NCI-H1105 (cell line): ENCODE data around the gene CADM4.
A peak's percentile ranks its signal among the peaks of the same experiment; 100 is the strongest.
"Not testable (repeated sequence)": the region's sequence is repeated elsewhere in the genome, so short reads cannot be mapped to it uniquely, and the experiment has no call there.

Experiments used
- DNase-seq: peaks from one replicate; lab custom pipeline; 2025; lab: John Stamatoyannopoulos, UW

CADM4 gene

GRCh38 chr19:43606569-43607229 lies 33.0 kb downstream of the CADM4 start:
- DNase-seq = peak; percentile 33

- DNase-seq = peak; percentile 67
These were observed 33.6 kb downstream of the CADM4 start for GRCh38 chr19:43605875-43606568.

GRCh38 chr19:43600326-43600725 lies 39.3 kb downstream of the CADM4 start:
- not testable (repeated sequence) for DNase-seq

GRCh38 chr19:43599635-43600295 lies 39.9 kb downstream of the CADM4 start:
- DNase-seq = no peak

GRCh38 chr19:43598445-43599240 lies 41.0 kb downstream of the CADM4 start:
- no peak for DNase-seq

- no peak for DNase-seq
These were observed 41.8 kb downstream of the CADM4 start for GRCh38 chr19:43597876-43598275.

GRCh38 chr19:43596842-43597461 lies 42.7 kb downstream of the CADM4 start:
- DNase-seq = no peak

GRCh38 chr19:43595999-43596841 lies 43.4 kb downstream of the CADM4 start, which contains the start of the genes IRGQ and ZNF576:
Gene IRGQ, minus strand, starts transcription at chr19:43596134. Its CDS starts 796 bp downstream, at chr19:43595338.
Gene ZNF576, plus strand, starts transcription at chr19:43596595. Its CDS starts 514 bp downstream, at chr19:43597109.
- peak; percentile 99 for DNase-seq

GRCh38 chr19:43595605-43595998 lies 44.0 kb downstream of the CADM4 start:
- no peak for DNase-seq

GRCh38 chr19:43594710-43595604 lies 44.7 kb downstream of the CADM4 start:
- peak; percentile 37 for DNase-seq

- DNase-seq = no peak
These were observed 45.5 kb downstream of the CADM4 start for GRCh38 chr19:43594081-43594697.

GRCh38 chr19:43592800-43593350 lies 46.8 kb downstream of the CADM4 start:
- DNase-seq = no peak

- no peak for DNase-seq
These were observed 47.5 kb downstream of the CADM4 start for GRCh38 chr19:43591904-43592772.

- DNase-seq = no peak
These were observed 50.0 kb downstream of the CADM4 start for GRCh38 chr19:43589678-43590077.

GRCh38 chr19:43589277-43589676 lies 50.4 kb downstream of the CADM4 start:
- no peak for DNase-seq

GRCh38 chr19:43587029-43587428 lies 52.6 kb downstream of the CADM4 start:
- not testable (repeated sequence) for DNase-seq

GRCh38 chr19:43586346-43586745 lies 53.3 kb downstream of the CADM4 start:
- DNase-seq = no peak

GRCh38 chr19:43584484-43584883 lies 55.2 kb downstream of the CADM4 start:
- no peak for DNase-seq
